Fibroblast of skin of right quadriceps (primary cell): Measurements from ENCODE around the gene RRP9.
"Not testable (repeated sequence)": the region's sequence is repeated elsewhere in the genome, so short reads cannot be mapped to it uniquely, and the experiment has no call there.

Experiments
- DNase-seq: peaks from one replicate; pipeline ENCODE4 v3.0.0-alpha.2; 2013

RRP9 gene

DNA sequence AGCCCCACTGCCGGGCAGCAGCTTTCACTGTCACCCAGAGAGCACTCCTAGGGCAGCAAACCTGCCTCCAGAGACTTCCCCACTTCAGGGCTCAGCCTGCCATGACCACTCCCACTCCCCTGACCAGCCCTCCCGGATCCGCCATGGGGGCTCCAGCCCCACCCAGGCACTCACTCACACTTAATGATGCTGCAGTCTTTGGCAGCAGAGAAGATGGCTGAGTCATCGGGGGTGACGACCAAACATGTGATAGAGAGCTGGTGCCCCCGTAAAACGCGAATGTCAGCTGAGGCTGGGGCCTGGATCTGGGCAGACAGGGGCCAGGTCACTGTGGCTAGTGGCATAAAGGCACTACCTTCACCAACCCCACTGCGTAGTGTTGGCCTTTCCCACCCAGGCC lies 4.7 kb downstream of the RRP9 start:
- no peak for DNase-seq

DNA sequence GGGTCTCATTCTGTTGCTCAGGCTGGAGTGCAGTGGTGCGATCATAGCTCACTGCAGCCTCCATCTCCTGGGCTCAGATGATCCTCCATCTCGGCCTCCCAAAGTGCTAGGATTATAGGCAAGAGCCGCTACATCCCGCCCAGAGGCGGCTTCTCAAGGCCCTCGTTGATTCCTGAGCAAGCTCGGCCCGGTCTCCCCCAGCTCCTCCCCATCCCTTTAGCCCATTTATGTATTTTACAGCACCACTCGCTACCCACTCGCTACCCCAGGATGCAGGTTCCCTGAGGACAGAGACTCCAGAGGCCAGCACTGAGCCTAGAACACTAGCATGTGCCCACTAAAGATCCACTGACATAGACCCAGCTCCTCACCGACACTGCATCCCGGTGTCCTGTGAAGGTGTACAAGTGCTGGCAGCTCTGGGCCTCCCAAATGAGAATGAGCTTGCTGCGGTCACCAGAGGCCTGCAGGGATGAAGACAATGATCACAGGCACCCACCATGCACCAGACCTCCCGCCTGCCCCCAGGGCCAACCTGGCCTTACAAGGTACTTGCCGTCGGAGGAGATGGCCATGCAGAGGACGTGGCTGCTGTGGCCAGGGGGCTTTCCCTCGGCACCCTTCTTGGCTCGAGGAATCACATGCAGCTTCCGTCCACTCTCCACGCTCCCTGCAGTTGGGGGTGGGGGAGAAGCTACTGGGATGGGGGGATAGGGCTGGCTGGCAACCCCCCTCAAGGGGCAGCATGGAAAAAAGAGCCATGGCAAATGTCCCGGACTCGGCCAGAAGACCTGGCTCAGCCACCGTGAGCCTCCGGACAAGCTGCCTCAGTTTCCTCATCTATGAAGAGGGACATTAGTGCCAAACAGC lies 5.6 kb downstream of the RRP9 start:
- DNase-seq, result no peak

DNA sequence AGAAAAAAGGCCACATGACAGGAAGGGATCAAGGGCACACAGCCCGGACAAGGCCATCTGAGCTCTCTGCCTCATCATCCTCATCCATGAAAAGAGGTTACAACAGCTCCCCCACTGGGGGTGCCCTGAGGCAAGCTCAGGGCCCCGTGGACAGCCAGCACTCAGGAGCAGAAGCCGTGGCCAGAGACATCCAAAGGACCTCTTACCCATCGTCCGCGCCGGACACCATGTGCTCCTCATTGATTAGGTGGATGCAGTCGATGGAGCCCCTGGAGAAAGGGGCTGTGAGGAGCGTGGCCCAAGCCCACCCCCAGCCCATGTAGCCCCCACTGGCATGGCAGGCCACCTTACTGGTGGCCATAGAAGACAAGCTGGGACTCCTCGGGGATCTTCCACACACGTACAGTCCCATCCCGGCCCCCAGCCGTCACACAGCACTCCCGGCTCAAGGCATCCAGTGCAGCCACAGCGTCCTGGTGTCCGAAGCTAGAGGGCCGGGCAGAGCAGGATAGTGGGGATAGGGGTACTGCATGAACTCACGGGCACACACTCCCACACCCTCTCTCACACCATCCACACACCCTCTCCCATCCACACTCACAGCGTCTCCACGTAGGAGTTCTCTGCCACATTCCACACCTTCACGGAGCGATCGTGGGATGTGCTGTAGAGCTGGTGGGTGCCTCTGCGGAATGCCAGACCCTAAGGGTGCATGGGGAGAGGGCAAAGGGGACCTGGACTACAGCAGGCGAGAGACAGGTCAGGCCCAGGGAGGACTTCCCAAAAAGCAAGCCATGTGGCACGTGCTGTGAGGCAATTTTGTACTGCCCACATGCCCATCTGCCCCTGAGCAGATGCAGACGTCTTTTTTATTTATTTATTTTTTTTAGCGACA lies 6.5 kb downstream of the RRP9 start:
- no peak for DNase-seq

DNA sequence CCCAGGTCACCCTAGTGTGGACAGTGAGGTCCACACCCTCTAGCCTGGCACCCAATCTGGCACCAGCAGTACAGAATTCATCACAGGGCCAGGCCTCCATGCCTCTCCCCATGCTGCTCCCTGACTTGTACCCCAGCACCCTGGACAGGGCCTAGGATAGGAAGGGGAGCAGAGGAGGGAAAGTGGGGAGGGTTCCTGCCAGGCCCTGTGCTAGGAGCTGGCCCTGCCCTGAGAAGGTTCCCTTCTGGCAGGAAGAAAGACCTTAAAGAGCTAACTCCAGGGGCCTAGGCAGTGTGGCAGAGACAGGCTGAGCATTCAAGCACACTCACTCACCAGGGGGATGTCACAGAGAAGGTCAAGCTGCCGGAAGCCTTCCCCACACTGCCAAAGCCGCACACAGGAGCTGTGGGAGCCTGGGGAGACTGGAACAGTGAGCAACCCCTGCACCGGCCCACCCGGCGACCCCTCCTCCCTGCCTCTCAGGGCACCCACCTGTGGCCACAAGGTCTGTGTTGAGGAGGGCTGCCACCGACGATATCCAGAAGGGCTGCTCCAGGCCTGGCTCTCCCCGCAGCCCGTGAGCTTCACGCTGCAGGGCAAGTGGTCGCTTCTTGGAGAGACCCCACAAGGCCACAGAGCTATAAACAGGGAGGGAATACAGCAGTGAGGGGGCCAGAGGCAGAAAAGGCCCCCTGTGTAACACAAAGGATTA lies 7.4 kb downstream of the RRP9 start:
- no peak for DNase-seq

DNA sequence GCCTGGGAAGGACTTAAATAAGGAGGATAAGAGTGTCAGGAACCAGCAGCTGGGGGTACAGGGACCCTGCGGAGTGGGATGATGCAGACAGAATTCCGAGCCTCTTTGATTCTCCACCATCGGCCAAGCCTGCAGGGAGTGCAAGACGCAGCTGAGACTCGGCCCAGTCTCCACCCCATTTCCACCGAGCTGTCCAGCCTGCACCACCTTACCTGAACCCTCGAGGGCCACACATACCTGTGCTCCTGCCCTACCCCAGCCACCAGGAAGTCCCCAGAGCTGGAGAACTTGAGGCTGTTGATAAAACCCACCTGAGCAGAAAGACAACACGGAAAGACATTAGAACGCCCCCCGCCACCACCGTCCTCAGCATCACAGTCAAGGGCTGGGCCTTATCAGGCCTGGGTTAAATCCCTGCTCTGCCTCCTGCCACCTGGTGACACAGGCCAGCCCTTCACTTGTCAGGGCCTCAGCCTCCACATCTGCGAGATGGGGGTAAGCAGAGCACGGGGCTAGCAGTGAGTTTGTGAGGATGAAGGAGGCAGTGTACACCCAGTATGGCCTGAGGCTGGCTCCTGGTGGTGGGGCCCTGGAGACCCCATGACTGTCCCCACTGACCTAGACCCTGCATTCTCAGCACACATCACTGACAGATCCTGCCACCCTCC lies 8.1 kb downstream of the RRP9 start:
- no peak for DNase-seq

DNA sequence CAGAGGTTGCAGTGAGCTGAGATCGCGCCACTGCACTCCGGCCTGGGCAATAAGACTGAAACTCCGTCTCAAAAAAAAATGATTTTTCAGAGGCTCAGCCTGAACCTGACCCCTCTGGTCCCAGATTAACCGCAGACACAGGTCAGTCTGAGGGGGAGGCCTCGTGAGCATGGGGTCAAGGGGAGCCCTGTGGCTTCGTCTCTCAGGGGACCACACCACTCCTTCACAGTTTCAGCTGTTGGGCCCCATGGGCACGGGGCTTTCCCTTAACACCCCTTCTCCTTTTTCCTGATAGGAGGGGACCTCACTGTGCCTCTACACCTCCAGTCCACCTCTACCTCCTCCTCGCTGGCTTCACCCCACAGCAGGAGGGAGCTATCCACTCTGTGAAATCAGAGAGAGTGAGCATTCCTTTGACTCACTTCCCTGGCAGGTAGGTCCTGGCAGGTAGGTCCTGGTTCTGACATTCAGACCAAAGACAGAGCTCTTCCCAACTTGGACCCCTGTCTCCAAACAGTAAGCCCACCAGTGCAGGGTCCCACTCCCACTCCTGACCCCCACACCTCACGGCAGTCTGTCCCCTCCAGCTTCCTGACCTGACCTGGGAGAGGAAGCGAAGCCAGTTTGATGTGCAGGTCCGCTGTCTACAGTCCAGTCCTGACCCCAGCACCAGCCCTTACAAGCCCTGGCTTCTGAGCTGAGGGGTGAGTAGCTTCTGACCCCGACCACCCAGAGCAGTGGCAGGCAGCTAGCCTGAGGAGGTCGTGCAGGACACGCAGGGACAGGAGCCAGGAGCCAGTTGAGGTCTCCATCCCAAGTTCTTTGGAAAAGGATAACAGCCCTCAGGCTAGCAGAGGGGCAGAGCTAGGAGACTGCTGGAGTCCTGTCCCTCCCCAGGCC lies 9.0 kb downstream of the RRP9 start:
- no peak for DNase-seq

DNA sequence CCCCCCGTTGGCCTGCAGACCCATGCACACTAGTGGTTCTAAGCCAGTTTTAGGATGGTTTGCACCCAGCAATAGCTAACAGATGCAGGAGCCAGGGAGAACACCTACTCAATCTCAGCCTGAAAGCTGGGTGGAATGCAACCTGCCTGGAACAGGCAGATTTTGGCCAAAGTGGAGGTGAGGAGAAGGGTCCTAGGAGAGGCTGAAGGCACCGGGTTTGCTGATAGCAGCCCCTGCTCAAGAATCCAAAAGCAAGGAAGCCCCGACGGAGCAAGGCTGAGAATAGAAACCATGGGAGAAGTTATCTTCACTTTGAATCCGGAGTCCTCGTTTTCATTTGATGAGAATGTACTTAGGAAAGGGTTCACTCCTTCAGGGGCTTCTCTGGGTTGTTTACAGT lies 9.9 kb downstream of the RRP9 start:
- no peak for DNase-seq

DNA sequence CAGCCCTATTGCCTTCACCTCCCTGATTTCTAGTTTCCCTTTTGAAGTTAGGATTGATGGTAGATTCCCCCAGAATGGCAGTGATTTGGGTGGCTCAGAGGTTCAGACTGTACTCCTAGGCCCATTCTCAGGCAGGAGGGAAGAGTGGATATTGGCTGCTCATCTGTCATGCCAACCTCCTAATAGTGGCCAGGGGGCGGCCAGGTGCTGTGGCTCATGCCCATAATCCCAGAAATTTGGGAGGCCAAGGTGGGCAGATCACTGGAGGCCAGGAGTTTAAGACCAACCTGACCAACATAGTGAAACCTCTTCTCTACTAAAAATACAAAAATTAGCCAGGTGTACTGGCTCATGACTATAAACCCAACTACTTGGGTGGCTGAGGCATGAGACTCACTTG lies 11.3 kb downstream of the RRP9 start:
- no peak for DNase-seq

DNA sequence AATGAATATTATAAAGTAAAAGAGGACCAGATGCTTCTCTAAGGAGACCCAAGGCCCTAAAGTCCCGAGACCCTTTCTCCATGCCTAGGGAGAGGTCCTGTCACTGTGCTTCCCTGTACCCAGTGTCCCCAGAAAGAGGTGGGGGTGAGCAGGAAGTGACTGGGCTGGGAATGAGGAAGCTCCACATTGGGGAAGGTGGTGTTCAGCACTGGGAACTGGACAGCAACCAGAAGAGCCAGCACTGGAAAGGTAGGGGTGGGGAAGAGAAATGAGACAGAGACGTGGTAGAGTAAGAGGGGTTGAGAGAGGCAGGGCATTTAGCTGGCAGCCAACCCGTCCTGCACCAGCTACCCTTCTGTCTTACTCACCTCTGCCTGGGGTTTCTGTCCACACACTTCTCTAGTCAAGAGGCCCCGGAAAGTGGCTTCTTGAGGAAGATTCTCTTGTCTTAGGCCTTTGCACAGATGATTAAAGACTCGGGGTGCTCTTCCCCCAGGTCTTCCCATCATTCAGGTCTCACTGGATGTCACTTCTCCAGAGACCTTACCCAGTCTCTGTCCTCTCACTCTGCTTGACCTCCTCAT lies 12.2 kb downstream of the RRP9 start:
- DNase-seq, result no peak

DNA sequence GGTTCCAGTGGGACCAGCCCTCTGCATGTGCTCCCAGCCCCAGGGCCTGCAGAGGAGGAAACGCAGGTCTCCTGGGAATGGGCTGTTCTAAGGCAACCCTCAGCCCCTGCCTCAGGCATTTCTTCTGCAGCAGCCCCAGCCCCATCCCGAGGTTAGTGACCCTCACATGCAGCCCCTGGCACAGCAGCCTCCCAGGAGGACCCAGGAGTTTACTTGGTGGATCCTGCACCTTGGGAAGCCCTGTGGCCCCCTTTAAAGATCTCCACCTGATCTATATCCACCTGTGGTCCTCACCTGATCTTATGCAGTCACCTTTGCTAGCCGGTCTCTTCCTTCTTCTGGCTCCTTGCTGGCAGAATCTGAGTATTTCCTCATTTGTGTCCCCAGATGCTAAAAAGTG lies 12.7 kb downstream of the RRP9 start:
- DNase-seq, result not testable (repeated sequence)

DNA sequence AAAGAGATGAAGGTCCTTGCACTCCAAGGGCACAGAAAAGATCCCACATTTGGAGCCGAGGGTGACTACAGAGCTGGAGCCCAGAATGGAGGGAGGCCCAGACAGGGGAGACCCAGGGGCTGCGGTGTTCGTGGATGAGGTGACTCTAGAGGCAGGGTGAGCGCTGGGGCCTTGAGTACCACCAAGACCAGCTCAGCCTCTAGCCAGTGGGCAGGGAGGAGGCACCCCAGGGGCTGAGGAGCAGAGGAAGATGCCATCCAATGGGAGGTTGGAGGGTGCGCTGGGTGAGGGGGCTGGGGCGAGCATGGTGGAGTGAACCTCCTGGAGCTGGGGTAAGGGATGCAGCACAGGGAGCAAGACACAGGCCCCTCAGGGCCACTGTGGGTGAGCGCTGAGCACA lies 13.3 kb downstream of the RRP9 start:
- DNase-seq, result no peak

DNA sequence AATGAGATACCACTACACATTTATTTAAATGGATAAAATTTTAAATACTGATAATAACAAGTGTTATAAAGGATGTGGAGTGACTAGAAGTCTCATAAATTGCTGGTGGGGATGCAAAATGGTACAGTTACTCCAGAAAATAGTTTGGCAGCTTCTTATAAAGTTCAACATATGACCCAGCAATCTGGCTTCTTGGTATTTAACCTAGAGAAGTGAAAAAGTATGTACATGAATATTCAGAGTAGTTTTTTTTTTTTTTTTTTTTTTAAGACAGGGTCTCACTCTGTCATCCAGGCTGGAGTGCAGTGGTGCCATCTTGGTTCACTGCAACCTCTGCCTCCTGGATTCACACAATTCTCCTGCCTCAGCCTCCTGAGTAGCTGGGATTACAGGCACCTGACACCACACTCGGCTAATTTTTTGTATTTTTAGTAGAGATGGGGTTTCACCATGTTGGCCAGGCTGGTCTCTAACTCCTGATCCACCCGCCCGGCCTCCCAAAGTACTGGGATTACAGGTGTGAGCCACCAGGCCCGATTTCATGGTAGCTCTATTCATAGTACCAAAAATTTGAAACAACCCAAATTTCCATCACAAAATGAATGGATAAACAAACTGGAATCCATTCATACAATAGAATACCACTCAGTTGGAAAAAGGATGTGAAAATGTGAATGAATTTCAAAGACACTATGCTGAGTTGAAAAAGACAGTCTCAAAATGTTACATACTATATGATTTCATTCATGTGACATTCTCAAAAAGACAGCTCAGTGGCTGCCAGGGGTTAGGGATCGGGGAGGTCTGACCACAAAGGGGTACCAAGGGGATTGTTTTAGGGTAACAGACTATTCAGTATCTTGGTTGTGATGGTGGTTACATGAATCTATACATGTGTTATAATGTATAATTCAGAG lies 14.4 kb downstream of the RRP9 start:
- no peak for DNase-seq

DNA sequence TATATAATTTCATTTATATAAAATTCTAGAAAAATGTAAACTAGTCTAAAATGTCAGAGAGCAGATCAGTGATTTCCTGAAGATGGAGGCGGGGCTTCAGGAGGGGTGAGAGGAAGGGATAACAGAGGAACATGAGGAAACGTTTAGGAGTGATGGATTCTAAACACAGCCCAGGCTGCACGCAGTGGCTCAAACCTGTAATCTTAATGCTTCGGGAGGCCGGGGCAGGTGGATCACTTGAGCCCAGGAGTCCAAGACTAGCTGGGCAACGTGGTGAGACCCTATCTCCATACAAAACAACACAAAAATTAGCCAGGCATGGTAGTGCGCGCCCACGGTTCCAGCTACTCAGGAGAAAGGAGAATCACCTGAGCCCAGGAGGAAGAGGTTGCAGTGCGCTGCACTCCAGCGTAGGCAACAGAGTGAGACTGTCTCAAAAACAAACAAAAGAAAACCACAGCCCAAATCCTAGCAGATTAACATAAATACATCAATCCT lies 20.6 kb downstream of the RRP9 start:
- DNase-seq, result no peak

DNA sequence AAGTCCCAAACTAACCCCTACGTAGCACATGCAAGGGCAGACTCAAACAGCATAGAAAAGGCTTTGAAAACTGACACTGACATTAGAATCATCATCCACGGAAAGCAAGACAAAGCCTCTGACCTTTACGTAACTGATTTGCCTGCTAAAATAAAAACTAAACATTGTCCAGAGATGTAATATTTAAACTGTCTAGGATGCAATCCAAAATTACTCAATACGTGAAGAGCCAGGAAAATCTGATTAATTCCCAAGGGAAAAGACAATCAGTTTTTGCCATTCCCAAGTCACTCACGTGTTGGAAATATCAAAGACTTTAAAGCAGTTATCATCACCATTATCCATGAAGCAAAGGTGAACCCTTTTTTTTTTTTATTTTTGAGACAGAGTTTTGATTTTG lies 25.3 kb downstream of the RRP9 start:
- no peak for DNase-seq

DNA sequence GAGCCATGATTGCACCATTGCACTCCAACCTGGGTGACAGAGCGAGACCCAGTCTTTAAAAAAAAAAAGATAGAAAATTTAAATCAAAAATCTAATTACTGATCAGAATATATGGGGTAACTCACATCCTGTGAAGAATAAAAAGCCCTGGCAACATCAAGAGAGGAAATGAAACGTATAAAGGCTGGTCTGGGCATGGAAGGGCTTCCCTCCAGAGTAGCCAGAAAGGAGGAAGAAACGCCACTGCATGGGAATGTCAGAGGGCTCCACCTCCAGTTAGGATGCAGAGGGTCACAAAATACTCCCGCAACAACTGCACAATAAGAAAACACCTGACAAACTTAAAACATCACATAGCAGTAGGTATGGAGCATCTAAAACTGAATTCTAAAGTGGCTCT lies 33.7 kb downstream of the RRP9 start:
- DNase-seq, result no peak

DNA sequence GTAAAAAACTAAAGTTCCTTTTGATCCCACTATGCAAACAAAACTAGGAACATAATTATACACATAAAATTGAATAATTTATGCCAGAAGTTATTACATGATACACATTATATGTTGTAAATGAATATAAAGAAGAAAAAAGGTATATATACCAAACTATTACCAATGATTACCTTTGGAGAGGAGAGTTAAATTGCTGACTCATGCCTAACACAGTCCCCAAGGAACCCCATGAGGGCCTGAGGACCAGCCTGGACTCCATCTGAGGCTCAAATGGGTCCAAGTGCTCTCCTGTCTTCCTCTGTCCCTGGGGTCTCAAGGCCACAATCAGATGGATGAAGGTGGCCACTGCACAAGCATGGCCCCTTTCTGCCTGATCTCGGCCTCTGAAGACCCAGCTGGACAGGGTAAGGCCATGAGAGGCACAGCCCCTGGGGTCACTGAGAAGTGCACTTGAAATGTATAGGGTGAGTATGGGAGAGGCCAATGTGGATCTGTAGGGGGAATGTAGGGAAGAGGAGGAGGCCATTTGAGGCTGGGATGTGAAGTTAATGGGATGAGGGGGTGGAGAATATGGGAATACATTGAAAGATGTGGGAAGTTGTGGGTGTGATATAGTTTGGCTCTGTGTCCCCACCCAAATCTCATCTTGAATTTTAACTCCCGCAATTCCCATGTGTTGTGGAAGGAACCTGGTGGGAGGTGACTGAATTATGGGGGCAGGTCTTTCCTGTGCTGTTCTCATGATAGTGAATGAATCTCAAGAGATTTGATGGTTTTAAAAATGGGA lies 37.5 kb downstream of the RRP9 start:
- DNase-seq, result no peak

DNA sequence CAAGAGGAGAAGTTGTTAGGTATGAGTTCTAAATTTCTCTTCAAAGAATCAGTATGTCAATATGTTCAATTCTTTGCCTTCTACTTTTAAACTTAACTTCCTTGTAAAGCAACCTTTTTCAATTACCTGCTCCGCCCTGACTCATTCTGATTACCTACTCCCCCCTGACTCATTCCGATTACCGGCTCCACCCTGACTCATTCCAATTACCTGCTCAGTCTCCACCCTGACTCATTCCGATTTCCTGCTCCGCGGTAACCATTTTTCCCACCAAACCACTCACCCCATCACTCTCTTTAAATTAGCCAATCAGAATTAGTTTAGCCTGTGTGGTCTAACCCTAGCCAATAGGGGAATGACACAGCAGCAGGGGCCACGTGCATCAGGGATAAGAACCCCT lies 39.3 kb downstream of the RRP9 start:
- DNase-seq, result not testable (repeated sequence)

DNA sequence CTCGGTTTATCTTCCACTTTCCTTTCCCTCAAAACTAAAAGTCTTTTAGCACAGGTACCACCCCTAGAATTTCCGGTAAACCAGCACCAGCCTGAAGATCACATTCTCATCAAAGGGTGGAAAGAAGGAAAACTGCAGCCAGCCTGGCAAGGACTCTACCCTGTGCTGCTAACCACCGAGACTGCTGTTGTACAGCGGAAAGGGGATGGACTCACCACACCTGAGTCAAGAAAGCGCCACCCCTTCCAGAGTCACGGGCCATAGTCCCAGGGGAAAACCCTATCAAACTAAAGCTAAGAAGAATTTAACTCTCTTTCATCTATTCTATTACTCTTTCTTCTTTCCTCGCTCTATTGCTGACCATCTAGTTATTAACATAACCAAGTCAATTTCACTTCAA lies 41.7 kb downstream of the RRP9 start:
- not testable (repeated sequence) for DNase-seq

DNA sequence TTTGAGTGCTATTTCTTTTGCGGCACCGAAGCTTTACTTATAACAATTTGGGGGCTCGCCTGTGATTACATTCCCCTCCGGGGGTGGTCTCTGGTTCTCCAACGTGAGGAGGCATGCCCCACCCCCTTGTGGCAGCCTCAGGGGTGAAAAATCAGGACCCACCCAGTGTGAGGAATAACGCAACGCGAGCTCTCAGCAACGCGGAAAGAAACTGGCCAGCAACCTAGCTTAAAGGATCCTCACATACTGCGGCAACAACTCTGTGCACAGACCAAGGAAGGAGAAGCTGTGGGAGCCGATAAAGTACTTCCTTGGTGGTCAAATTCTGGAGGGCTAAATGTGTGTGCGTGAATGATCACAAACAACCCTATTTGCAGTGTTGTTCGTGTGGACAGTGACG lies 44.3 kb downstream of the RRP9 start:
- DNase-seq, result no peak
